Measurements from ENCODE around the gene STN1. TPM values are rescaled to one million over a fixed set of nuclear protein-coding genes. Genes with fewer than 3 reads are reported as not detected.

The STN1 gene
- total and polyA plus RNA-seq, 2 of the 4 experiments (the other 2 are of a cell fraction) = 17.8 to 32.3 TPM

GRCh38 chr10:103925591-103925990, 7.6 kb upstream of the STN1 start:
- Histone ChIP-seq H3K36me3 (ENCODE audit: control insufficient read depth, insufficient read depth, low read length) (no peaks in the 10 kb centered on the region), H4K20me1 (ENCODE audit: insufficient read depth, low read length) (no peaks in the 10 kb centered on the region), H3K9me1 (ENCODE audit: insufficient read depth, low read length) (no peaks in the 10 kb centered on the region), H2AFZ (replicated peaks; ENCODE audit: low read length, poor library complexity) (no peak overlapping the region), H4K8ac (ENCODE audit: low read depth in 2 of 2, low read length in 2 of 2) (no peak overlapping the region), H2BK5ac (ENCODE audit: low read depth, low read length, poor library complexity, severe bottlenecking) (no peak overlapping the region), H2AK5ac (ENCODE audit: low read depth, low read length) (no peak overlapping the region), H3K4me2 (ENCODE audit: low read depth, low read length) (no peak overlapping the region), H3K79me1 (ENCODE audit: low read depth in 1 of 2, low read length in 2 of 2) (no peaks in the 10 kb centered on the region), H3K18ac (ENCODE audit: low read depth, low read length) (no peak overlapping the region), H2BK15ac (ENCODE audit: low read depth, low read length) (no peak overlapping the region), H3K4me3 (ENCODE audit: insufficient read depth, low read depth, low read length) (no peak overlapping the region), H3K4me1 (ENCODE audit: control insufficient read depth, insufficient read depth, low read length) (no peaks in the 10 kb centered on the region), H3K27ac (ENCODE audit: insufficient read depth, low read length) (no peak overlapping the region), H3K9me3 (ENCODE audit: control insufficient read depth, insufficient read depth, low read length) (no peaks in the 10 kb centered on the region), H3K27me3 (ENCODE audit: control insufficient read depth, insufficient read depth, low read length) (no peaks in the 10 kb centered on the region), H2AK9ac (replicated peaks; ENCODE audit: low read depth, low read length, poor library complexity) (no peak overlapping the region), H3K56ac (ENCODE audit: extremely low read depth, insufficient read depth, low read length) (no peak overlapping the region), H3K14ac (replicated peaks; ENCODE audit: low read depth, low read length) (no peak overlapping the region), H2BK120ac (ENCODE audit: low read depth, low read length) (no peak overlapping the region), H3K9ac (ENCODE audit: low read depth, low read length) (no peak overlapping the region), H3K23ac (ENCODE audit: low read depth, low read length) (no peak overlapping the region), H2BK20ac (ENCODE audit: low read depth, low read length) (no peak overlapping the region), H3K4ac (ENCODE audit: low read depth, low read length) (no peak overlapping the region), H4K91ac (ENCODE audit: insufficient read depth, low read depth, low read length) (no peak overlapping the region), H4K5ac (ENCODE audit: low read depth, low read length) (no peak overlapping the region)
- no peak for ATAC-seq (ENCODE audit: low read depth)
- no TSS peak for BruUV-seq (replicated peaks)
- no peak for DNase-seq
- intact Hi-C loops (cut with micrococcal nuclease) = no loop called here
- ChIA-PET CTCF (no interaction called here), POLR2A (ENCODE audit: unreplicated experiment) (no interaction called here)
- in situ Hi-C loops (cut with MboI; ENCODE audit: low sequenced_read_pairs) = no loop called here
- TF ChIP-seq RCOR1 (IDR thresholded peaks at IDR 0.05; ENCODE audit: insufficient replicate concordance, low read length) (no peak), FOS (IDR thresholded peaks at IDR 0.05; ENCODE audit: low read depth, low read length) (no peak), CTCF (conservative IDR thresholded peaks at IDR 0.05; ENCODE audit: low read depth, low read length) (no peak), SMC3 (IDR thresholded peaks at IDR 0.05; ENCODE audit: low read depth, low read length) (no peak), NFE2L2 (IDR thresholded peaks at IDR 0.05; ENCODE audit: low read depth, low read length) (no peak), BHLHE40 (IDR thresholded peaks at IDR 0.05; ENCODE audit: low read depth, low read length) (no peak), RFX5 (IDR thresholded peaks at IDR 0.05; ENCODE audit: low read depth, low read length) (no peak)
- dilution Hi-C loops (cut with HindIII; ENCODE audit: low sequenced_read_pairs, unreplicated experiment) = no loop called here
- no CpG with 5 or more reads among the region's 1 CpG for WGBS, 2 experiments (ENCODE audit: extremely low coverage in 2 of 2, insufficient read length in 1 of 2)

Data from IMR-90 (cell line).